CD14-positive monocyte (primary cell): Measurements from ENCODE around the gene TRIP6. TPM values are rescaled to one million over a fixed set of nuclear protein-coding genes. Genes with fewer than 3 reads are reported as not detected.
A peak's percentile ranks its signal among the peaks of the same experiment; 100 is the strongest.

Experiments
- DNase-seq, 3 donors: peaks; one replicate each; pipeline ENCODE4 v3.0.0-alpha.2; 2011 to 2022
- H2AFZ ChIP-seq: 2 replicates; pipeline ENCODE4 v1.6.0; 2012; ENCODE audit warnings: mild to moderate bottlenecking, low read depth, low read length, inconsistent platforms; ENCODE audit not compliant: insufficient read depth, poor library complexity, severe bottlenecking
- H3K27ac ChIP-seq, 2 donors: 1 replicate in 1 of 2; 2 replicates in 1 of 2; pipeline ENCODE4 v1.5.1; 2012 to 2013; ENCODE audit warnings: low read length in 2 of 2, control low read depth in 1 of 2, inconsistent platforms in 1 of 2, low read depth in 1 of 2, mild to moderate bottlenecking in 1 of 2
- H3K27me3 ChIP-seq, 2 donors: one replicate each; pipeline versions ENCODE4 v1.6.0 to v1.6.1; 2011 to 2013; ENCODE audit warnings: low read length in 2 of 2; ENCODE audit not compliant: control insufficient read depth in 2 of 2, insufficient read depth in 2 of 2
- H3K36me3 ChIP-seq, 2 donors: replicated peaks in 1 of 2; 1 replicate in 1 of 2; 2 replicates in 1 of 2; pipeline versions ENCODE4 v1.5.1 to v1.6.1; 2012 to 2013; ENCODE audit warnings: low read length in 2 of 2, control low read depth in 1 of 2, inconsistent platforms in 1 of 2, mild to moderate bottlenecking in 1 of 2; ENCODE audit not compliant: insufficient read depth in 2 of 2, control insufficient read depth in 1 of 2
- H3K4me1 ChIP-seq, 2 donors: 1 replicate in 1 of 2; 2 replicates in 1 of 2; pipeline versions ENCODE4 v1.5.1 to v1.6.1; 2012 to 2013; ENCODE audit warnings: low read length in 2 of 2, control low read depth in 1 of 2, inconsistent platforms in 1 of 2, mild to moderate bottlenecking in 1 of 2, moderate library complexity in 1 of 2; ENCODE audit not compliant: insufficient read depth in 2 of 2, control insufficient read depth in 1 of 2
- H3K4me2 ChIP-seq: replicated peaks from 2 replicates; pipeline ENCODE3; 2012; ENCODE audit warnings: low read length, moderate library complexity, mild to moderate bottlenecking; ENCODE audit not compliant: poor library complexity, severe bottlenecking; ENCODE audit errors: extremely low read depth
- H3K4me3 ChIP-seq, 3 experiments: fragments of 200-600 bp in 1 of 3; sonication (generic) in 1 of 3; replicated peaks in 1 of 3; 1 replicate in 2 of 3; 2 replicates in 1 of 3; pipeline ENCODE4 v1.5.1; 2011 to 2013; ENCODE audit warnings: low read length in 3 of 3, mild to moderate bottlenecking in 3 of 3, control low read depth in 2 of 3, low read depth in 2 of 3, inconsistent platforms in 1 of 3, moderate library complexity in 1 of 3
- H3K79me2 ChIP-seq: 2 replicates; pipeline ENCODE4 v1.6.0; 2012; ENCODE audit warnings: mild to moderate bottlenecking, control low read depth, inconsistent platforms, low read length, moderate library complexity; ENCODE audit not compliant: insufficient read depth
- H3K9ac ChIP-seq: 2 replicates; pipeline ENCODE4 v1.6.0; 2017; ENCODE audit warnings: low read length, mild to moderate bottlenecking; ENCODE audit not compliant: insufficient read depth, poor library complexity, severe bottlenecking
- H3K9me3 ChIP-seq, 2 donors: replicated peaks in 1 of 2; 1 replicate in 1 of 2; 2 replicates in 1 of 2; pipeline versions ENCODE4 v1.5.1 to v1.6.1; 2012 to 2013; ENCODE audit warnings: low read length in 2 of 2, control low read depth in 1 of 2; ENCODE audit not compliant: control insufficient read depth in 1 of 2, insufficient read depth in 1 of 2
- H4K20me1 ChIP-seq: 2 replicates; pipeline ENCODE4 v1.6.0; 2012; ENCODE audit warnings: mild to moderate bottlenecking, low read length, control low read depth, moderate library complexity; ENCODE audit not compliant: insufficient read depth
- H3K27ac Mint-ChIP-seq, 7 donors: one replicate each; pipeline ENCODE4 v1.8.0; 2020; ENCODE audit warnings: mild to moderate bottlenecking in 7 of 7, mixed read lengths in 7 of 7, moderate library complexity in 6 of 7, inconsistent platforms in 2 of 7
- H3K27me3 Mint-ChIP-seq, 3 donors: one replicate each; pipeline ENCODE4 v1.8.0; 2021 to 2022; ENCODE audit warnings: low read depth in 3 of 3, mild to moderate bottlenecking in 3 of 3, mixed read lengths in 3 of 3, moderate library complexity in 3 of 3, inconsistent platforms in 1 of 3
- H3K36me3 Mint-ChIP-seq, 2 donors: one replicate each; pipeline ENCODE4 v1.8.0; 2020; ENCODE audit warnings: mixed read lengths in 2 of 2, inconsistent platforms in 1 of 2, mild to moderate bottlenecking in 1 of 2
- H3K4me1 Mint-ChIP-seq: one replicate; pipeline ENCODE4 v1.8.0; 2020; ENCODE audit warnings: mild to moderate bottlenecking, mixed read lengths
- H3K4me3 Mint-ChIP-seq, 2 donors: one replicate each; pipeline ENCODE4 v1.8.0; 2020; ENCODE audit warnings: mild to moderate bottlenecking in 2 of 2, mixed read lengths in 2 of 2, moderate library complexity in 1 of 2
- H3K9me3 Mint-ChIP-seq, 7 donors: one replicate each; pipeline ENCODE4 v1.8.0; 2020 to 2022; ENCODE audit warnings: mixed read lengths in 7 of 7, mild to moderate bottlenecking in 6 of 7, moderate library complexity in 6 of 7, inconsistent platforms in 2 of 7
- CTCF ChIP-seq: fragments of 200-600 bp; IDR thresholded peaks from one replicate; pipeline ENCODE4 v1.8.0; 2022; ENCODE audit warnings: antibody characterized with exemption, mild to moderate bottlenecking
- WGBS: methylation state at CpG from one replicate; pipeline ENCODE4 v1.1.5; 2013; ENCODE audit warnings: missing lambda C conversion rate; ENCODE audit not compliant: insufficient coverage; 5-methylcytosine and 5-hydroxymethylcytosine counted together
- intact Hi-C, 2 donors: fragments of 100-400 bp; cut with micrococcal nuclease; formaldehyde crosslinking; loops; one replicate each; pipeline versions ENCODE4 v1.15.0 to v1.15.1; 2023
- polyA plus RNA-seq, 3 donors: library from polyadenylated mRNA; depleted of rRNA in 1 of 3; unstranded in 2 of 3; stranded (reverse) in 1 of 3; fragments of 300-500 nt in 2 of 3; fragments of >200 nt in 1 of 3; fragmentation: Illumina TruSeq in 2 of 3; gene quantifications; 1 replicate in 2 of 3; 2 replicates in 1 of 3; pipeline ENCODE4 v1.2.3, GENCODE V29; 2012 to 2021

The TRIP6 gene
- polyA plus RNA-seq, 3 donors = 1.9 to 5.9 (median 5.8) TPM

- Histone ChIP-seq H3K79me2 (no peaks in the 10 kb centered on the region), H3K9me3 (no peaks in the 10 kb centered on the region), H3K4me2 (no peak overlapping the region), H3K36me3 (no peaks in the 10 kb centered on the region), H2AFZ (no peak overlapping the region), H3K27me3 (no peaks in the 10 kb centered on the region), H3K4me3 (no peak overlapping the region), H4K20me1 (no peaks in the 10 kb centered on the region), H3K27ac (no peak overlapping the region), H3K9ac (no peak overlapping the region), H3K4me1 (peaks cover 31 to 44% of the 10 kb centered on the region in 2 donors)
- Mint-ChIP-seq H3K9me3 (peaks cover 0 to 11% (median 4%) of the 10 kb centered on the region in 7 donors), H3K27me3 (peaks cover 2 to 6% (median 5%) of the 10 kb centered on the region in 3 donors), H3K36me3 (peaks cover 4% of the 10 kb centered on the region in 2 donors), H3K4me3 (no peak overlapping the region), H3K27ac (peak overlapping the region in 4 of 7 donors; percentile 61 to 96 (median 86)), H3K4me1 (peaks cover 34% of the 10 kb centered on the region)
- no CpG with 5 or more reads among the region's 3 CpGs for WGBS
- no peak for TF ChIP-seq CTCF
- DNase-seq = no peak
- intact Hi-C loops = no loop called here
Measured at GRCh38 chr7:100911484-100911883, 44.3 kb downstream of the TRIP6 start.

- Histone ChIP-seq H3K4me2 (no peak overlapping the region), H3K27ac (peak overlapping the region; percentile 52 to 67), H3K4me3 (no peak overlapping the region), H4K20me1 (no peaks in the 10 kb centered on the region), H3K4me1 (peaks cover 31 to 44% of the 10 kb centered on the region in 2 donors), H3K36me3 (no peaks in the 10 kb centered on the region), H3K27me3 (no peaks in the 10 kb centered on the region), H3K79me2 (no peaks in the 10 kb centered on the region), H2AFZ (no peak overlapping the region), H3K9me3 (no peaks in the 10 kb centered on the region), H3K9ac (no peak overlapping the region)
- Mint-ChIP-seq H3K4me1 (peaks cover 39% of the 10 kb centered on the region), H3K4me3 (no peak overlapping the region), H3K27ac (peak overlapping the region in 6 of 7 donors; percentile 40 to 95 (median 84)), H3K27me3 (peaks cover 3 to 10% (median 6%) of the 10 kb centered on the region in 3 donors), H3K9me3 (peaks cover 0 to 9% (median 2%) of the 10 kb centered on the region in 7 donors), H3K36me3 (peaks cover 4% of the 10 kb centered on the region in 2 donors)
- no peak for DNase-seq
- intact Hi-C loops = no loop called here
- no peak for TF ChIP-seq CTCF
- WGBS = 72% methylated on average over 4 of the region's 15 CpGs
Measured at GRCh38 chr7:100914208-100914878, 47.2 kb downstream of the TRIP6 start.
